ENCODE data around the gene LZTS3.
"Not testable (repeated sequence)": the region's sequence is repeated elsewhere in the genome, so short reads cannot be mapped to it uniquely, and the experiment has no call there.

The LZTS3 gene

DNA sequence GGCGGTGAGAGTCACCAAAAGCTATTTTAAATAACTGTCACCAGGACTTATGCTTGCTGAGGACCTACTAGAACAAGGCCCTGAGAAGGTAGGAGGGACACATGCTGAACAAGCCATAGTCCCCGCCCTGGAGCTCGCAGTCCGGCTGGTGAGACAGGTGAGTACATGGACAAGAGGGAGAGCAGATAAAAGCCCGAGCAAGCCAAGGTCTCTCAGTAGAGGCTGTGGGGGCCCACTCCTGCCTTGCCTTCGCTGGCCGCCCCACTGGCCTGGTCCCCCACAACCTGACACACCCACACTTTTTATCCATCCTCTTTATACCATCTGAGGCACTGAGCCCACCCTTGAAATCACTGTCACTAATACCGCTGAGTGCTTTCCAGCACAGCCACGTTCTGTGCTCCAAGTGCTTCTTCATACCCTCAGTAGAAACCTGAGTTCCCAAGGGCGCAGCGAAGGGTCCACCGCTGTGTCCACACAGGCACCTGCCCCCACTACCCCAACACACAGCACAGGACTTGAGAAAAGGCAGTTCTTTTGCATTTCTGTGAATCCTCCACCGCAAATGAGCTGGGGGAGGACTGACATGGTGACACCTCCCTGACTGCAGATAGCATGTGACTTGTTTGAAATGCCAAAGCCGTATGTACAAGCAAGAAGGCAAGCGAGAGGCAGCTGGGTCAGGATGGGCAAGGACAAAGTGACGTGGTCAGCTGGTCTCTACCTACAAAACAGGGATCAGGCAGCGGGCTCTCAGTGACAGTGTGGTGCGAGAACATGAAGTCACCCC, 19.1 kb upstream of the LZTS3 start:
- DNase-seq = no peak

GRCh38 chr20:3190681-3191111, 17.3 kb upstream of the LZTS3 start:
- no peak for DNase-seq

- no peak for DNase-seq
Measured at GRCh38 chr20:3189561-3190131, 16.3 kb upstream of the LZTS3 start.

DNA sequence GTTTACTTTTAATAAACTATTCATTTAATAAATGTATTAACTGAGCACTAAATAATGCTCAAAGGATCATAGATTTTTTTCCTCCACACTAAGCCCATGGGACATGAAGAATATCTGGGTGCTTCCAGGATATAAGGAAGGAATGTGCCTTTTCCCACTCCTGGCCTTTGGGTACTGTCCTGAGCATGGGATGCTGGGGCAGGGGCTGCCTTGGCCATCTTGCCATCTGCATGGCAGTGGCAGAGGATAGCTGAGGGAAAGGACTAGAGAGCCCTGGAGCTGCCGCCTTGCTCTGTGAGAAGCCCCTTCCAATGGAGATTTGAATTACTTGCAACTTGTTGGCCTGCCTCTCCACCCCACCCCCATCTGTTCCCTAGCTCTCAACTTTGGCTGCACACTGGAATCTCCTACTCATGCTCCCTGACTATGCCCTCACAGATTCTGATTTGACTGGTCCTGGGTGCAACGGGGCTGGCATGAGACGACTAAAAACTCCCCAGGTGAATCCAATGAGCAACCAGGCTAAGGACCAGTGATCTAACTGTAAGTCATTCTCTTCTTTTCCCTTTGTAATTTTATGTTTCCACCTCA, 15.6 kb upstream of the LZTS3 start:
- no peak for DNase-seq

DNA sequence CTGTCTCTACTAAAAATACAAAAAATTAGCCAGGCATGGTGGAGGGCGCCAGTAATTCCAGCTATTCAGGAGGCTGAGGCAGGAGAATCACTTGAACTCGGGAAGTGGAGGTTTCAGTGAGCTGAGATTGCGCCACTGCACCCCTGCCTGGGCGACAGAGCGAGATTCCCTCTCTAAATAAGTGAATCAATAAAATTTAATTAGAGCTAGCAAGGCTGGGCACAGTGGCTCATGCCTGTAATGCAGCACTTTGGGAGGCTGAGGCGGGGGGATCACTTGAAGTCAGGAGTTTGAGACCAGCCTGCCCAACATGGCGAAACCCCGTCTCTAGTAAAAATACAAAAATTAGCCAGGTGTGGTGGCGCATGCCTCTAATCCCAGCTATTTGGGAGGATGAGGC, 14.5 kb upstream of the LZTS3 start:
- not testable (repeated sequence) for DNase-seq

DNA sequence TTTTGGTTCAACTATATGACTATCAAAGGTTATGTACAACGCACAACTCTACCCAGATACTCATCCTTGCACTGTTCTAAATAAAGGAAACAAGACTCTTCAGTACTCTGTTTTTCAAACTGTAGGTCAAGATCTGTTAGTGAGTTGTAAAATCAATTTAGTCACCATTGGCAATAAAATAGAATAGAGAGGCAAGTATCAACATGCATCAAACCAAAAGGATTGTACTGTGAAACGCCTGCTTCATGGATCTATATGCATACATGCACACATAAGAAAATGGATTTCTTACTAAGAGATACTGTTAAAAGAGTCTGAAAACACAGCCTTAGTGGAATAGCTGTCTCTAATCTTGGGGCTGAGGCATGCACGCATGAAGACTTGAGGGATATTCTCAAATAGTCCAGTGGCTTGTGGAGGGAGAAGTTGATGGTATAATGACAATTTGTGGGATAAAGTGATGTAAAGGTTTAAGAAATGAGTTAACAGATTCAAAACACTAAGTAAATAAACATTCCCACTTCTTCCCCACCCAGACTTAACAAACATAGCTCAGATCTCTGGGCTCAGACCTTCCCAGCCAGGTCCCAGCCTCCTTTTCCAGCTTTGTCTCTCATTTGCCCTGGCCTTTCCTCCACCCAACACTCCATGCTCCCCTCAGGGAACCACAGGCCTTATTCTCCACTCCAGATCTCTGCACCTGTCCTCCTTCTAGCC, 10.7 kb upstream of the LZTS3 start:
- DNase-seq = no peak

DNA sequence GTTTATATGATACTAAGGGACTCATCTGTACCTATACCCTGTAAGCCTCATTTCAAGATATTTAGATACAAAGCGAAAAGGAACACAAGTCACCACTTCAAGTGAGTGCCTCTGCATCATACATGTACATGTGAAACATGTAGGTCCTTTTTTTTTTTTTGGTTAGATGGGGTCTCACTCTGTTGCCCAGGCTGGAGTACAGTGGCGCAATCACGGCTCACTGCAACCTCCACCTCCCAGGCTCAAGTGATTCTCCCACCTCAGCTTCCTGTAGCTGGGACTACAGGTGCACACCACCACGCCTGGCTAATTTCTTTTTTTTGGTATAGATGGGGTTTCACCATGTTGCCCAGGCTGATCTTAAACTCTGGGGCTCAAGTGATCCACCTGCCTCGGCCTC, 9.1 kb upstream of the LZTS3 start:
- not testable (repeated sequence) for DNase-seq

DNA sequence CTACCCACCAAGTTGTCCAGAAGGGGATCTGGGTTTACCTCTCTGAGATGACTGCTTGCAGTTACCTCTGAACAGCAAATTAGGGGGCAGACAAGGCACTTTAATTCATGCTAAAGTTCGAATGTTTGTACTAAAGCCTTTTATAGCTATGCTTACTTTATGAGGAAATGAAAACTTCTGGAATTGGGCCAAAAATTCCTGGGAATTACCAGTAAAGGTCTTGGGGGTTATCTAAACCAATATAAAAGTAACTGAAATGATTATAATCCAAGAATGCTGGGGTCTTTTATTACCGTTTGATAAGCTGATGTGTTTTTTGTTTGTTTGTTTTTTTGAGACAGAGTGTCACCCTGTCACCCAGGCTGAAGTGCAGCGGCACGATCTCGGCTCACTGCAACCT, 7.9 kb upstream of the LZTS3 start:
- no peak for DNase-seq

GRCh38 chr20:3180319-3180718, 7.0 kb upstream of the LZTS3 start:
- DNase-seq = no peak

GRCh38 chr20:3177746-3178485, 4.6 kb upstream of the LZTS3 start:
- DNase-seq = no peak

DNA sequence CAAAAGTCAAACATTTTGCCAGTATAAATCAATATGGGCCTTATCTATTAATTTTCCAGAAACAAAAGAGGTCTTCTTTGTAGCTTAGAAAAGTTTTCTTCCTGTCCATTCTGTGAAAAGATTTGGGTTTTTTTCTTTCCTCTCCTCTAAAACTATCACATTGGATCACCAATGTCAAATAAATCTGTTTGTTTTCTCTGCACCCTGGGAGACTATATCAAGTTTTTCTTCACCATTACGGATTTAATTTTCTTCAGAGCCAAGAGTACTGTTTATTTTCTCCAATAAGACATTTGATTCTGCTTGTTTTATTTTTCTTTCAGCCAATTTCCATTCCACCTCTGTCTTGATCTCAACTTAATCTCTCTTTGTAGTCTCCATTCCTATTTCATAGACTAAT, 1.9 kb upstream of the LZTS3 start:
- no peak for DNase-seq

- no peak for DNase-seq
Measured at GRCh38 chr20:3174442-3175261, 1.3 kb upstream of the LZTS3 start.

DNA sequence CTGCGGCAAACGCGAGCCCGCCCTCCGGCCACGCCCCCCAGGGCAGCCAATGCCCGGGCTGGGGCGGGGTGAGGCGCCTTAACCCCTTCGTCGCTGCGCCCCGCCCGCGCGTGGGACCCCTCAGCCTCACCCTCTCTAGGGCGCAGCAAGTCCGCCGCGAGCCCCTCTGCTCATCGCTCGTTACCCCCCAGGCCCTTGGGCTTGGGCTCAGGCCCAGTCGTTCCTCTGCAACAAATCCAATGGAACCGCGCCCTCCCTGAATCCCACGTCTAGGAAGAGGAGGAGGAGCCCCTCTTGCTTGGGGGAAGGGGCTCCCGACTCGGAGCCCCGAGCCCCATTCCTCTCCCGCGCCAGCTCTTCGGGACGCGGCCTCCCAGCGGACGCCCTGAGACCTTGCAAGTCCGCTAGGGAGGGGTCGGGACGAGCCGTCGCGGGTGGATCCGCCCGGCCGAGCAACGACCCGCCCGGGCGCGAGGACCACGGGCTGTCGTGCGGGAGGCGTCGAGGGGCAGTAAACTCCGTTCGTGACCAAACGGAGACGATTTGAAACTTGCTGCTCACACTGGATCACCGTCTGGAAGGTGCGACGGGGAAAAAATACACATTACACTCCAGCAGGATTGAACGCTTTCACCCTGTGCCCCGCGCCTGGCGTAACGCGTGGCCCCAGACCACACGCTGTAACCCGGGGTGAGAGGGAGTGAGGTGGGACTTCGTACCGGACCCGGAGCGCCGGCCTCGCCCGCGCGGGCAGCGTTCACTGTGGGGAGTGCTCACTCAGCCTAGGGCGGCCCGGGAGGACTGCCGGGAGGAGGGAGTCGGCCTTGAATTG, 477 bp upstream of the LZTS3 start:
- peak; percentile 67 for DNase-seq

GRCh38 chr20:3172126-3172932, 1.0 kb downstream of the LZTS3 start:
- no peak for DNase-seq

- DNase-seq = no peak
Measured at GRCh38 chr20:3171391-3172125, 1.8 kb downstream of the LZTS3 start.

DNA sequence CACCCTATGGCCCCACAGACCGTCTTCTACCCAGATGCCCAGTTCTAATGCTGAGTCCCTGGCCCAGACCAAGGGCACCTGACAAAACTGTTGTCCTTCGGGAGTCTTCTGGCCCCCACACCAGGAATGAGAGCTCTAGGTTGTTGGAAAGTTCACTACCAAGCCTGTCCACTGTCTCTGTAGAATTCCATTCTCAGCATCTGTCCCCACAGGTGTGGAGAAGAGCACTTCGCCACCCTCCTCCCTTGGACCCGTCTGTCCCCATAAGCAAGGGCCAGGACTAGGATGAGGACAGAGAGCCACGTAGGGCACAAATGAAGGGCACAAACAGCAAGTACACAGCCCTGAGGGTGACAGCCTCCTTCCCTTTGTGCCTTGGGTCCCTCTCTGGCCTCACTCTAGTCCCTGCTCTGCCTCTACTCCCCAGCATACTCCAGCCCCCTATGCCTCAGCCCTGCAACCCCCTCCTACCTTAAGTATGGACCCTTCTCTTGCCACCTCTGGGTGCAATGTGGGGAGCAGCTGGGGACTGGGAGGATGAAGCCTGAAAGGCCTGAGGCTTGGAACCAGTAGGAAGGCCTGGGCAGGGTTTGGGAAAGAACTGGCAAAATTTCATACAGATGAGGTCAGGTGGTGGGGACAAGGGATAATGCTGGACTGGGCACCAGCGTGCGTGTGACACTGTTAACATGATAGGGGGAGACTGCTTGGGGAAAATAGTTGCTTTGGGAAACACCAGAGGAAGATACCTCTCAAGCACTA, 4.3 kb downstream of the LZTS3 start:
- no peak for DNase-seq

DNA sequence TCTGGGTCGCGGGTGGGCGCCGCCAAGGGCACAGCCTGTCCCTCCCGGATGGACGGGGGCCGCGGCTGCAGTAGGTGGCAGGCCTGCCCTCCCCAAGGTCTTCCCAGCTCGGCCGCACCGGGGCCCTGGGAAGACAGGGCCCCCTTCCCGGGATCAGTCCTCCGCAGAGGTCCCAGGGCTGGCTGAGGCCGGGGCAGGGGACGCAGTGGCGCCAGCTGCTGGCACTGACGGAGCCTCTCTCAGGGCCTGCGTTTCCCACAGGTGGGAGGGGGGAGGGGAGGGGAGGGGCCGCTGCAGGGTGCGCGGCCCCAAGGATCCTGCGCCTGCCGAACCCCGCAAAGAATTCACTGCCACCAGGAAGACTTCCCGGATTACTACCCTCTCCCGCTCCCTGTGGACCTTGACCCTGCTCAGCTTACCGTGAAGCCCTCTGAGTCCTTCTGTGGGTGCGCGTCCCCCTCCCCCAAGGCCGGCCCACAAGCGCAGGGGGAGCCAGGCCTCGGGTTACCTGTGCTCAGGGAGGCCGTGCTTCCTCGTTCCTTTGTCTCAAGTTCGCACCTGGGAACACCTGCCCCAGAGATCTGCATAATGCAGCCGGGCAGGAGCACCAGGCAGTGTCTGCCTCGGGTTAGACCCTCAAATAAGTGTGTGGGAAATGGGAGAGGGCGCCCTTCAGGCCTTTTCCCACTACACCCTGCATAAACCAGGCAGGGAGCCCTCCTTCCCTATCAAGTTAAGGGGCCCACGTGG, 5.1 kb downstream of the LZTS3 start:
- no peak for DNase-seq

DNA sequence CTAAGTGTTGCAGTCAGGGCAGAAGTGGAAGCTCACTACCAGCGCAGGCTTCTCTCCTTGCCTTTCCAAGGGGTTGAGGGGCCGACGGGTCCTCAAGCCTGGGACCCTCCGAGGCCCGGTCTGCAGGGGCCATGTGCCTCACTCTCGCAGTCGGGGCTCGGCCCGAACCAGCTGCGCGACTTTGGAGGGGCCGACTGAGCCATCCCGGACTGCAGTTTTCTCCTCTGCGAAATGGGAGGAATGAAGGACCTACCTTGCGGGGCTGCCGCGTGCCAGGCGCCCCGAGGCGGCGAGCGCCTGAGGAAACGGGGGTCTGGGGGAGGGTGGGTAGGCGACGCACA, 5.6 kb downstream of the LZTS3 start:
- no peak for DNase-seq

All from NCI-H1092 (cell line).